ENCODE results near the gene FAM227B. TPM values are rescaled to one million over a fixed set of nuclear protein-coding genes. Genes with fewer than 3 reads are reported as not detected.

Gene FAM227B
- total RNA-seq, 1 donor from 2014 or later = 3.8 TPM

- no peaks in the 10 kb centered on the region for H3K4me1 Mint-ChIP-seq (ENCODE audit: unreplicated experiment)
- no peak overlapping the region for H3K27ac Mint-ChIP-seq (ENCODE audit: unreplicated experiment)
- no peak for TF ChIP-seq CTCF (IDR thresholded peaks at IDR 0.05; ENCODE audit: unreplicated experiment)
- no peaks in the 10 kb centered on the region for H3K9me3 Mint-ChIP-seq (ENCODE audit: unreplicated experiment)
- DNase-seq (ENCODE audit: low spot score) = no peak
- no peak overlapping the region for H3K4me3 Mint-ChIP-seq (ENCODE audit: unreplicated experiment)
- H3K36me3 Mint-ChIP-seq (ENCODE audit: low read depth, unreplicated experiment) = no peaks in the 10 kb centered on the region
- H3K27me3 Mint-ChIP-seq (ENCODE audit: unreplicated experiment) = no peaks in the 10 kb centered on the region
Observed at GRCh38 chr15:49645277-49645676, 24.7 kb upstream of the FAM227B start.

GRCh38 chr15:49644364-49644794, 23.8 kb upstream of the FAM227B start:
- Mint-ChIP-seq H3K27me3 (ENCODE audit: unreplicated experiment) (no peaks in the 10 kb centered on the region), H3K9me3 (ENCODE audit: unreplicated experiment) (no peaks in the 10 kb centered on the region), H3K4me3 (ENCODE audit: unreplicated experiment) (no peak overlapping the region), H3K27ac (ENCODE audit: unreplicated experiment) (no peak overlapping the region), H3K4me1 (ENCODE audit: unreplicated experiment) (no peaks in the 10 kb centered on the region), H3K36me3 (ENCODE audit: low read depth, unreplicated experiment) (no peaks in the 10 kb centered on the region)
- no peak for DNase-seq (ENCODE audit: low spot score)
- TF ChIP-seq CTCF (IDR thresholded peaks at IDR 0.05; ENCODE audit: unreplicated experiment) = no peak

- Mint-ChIP-seq H3K4me3 (ENCODE audit: unreplicated experiment) (no peak overlapping the region), H3K9me3 (ENCODE audit: unreplicated experiment) (no peaks in the 10 kb centered on the region), H3K27me3 (ENCODE audit: unreplicated experiment) (no peaks in the 10 kb centered on the region), H3K4me1 (ENCODE audit: unreplicated experiment) (no peaks in the 10 kb centered on the region), H3K36me3 (ENCODE audit: low read depth, unreplicated experiment) (no peaks in the 10 kb centered on the region), H3K27ac (ENCODE audit: unreplicated experiment) (no peak overlapping the region)
- TF ChIP-seq CTCF (IDR thresholded peaks at IDR 0.05; ENCODE audit: unreplicated experiment) = no peak
- no peak for DNase-seq (ENCODE audit: low spot score)
Observed at GRCh38 chr15:49637857-49638256, 17.2 kb upstream of the FAM227B start.

- no peak overlapping the region for H3K27ac Mint-ChIP-seq (ENCODE audit: unreplicated experiment)
- H3K27me3 Mint-ChIP-seq (ENCODE audit: unreplicated experiment) = no peaks in the 10 kb centered on the region
- no peaks in the 10 kb centered on the region for H3K9me3 Mint-ChIP-seq (ENCODE audit: unreplicated experiment)
- DNase-seq (ENCODE audit: low spot score) = no peak
- no peak overlapping the region for H3K4me3 Mint-ChIP-seq (ENCODE audit: unreplicated experiment)
- no peaks in the 10 kb centered on the region for H3K4me1 Mint-ChIP-seq (ENCODE audit: unreplicated experiment)
- no peak for TF ChIP-seq CTCF (IDR thresholded peaks at IDR 0.05; ENCODE audit: unreplicated experiment)
- H3K36me3 Mint-ChIP-seq (ENCODE audit: low read depth, unreplicated experiment) = peaks cover 17% of the 10 kb centered on the region
Observed at GRCh38 chr15:49628379-49628778, 7.8 kb upstream of the FAM227B start.

GRCh38 chr15:49627407-49627877, 6.8 kb upstream of the FAM227B start:
- no peak for TF ChIP-seq CTCF (IDR thresholded peaks at IDR 0.05; ENCODE audit: unreplicated experiment)

More at GRCh38 chr15:49627407-49627877, 6.8 kb upstream of the FAM227B start:
- Mint-ChIP-seq H3K36me3 (ENCODE audit: low read depth, unreplicated experiment) (peaks cover 18% of the 10 kb centered on the region), H3K27ac (ENCODE audit: unreplicated experiment) (no peak overlapping the region), H3K4me1 (ENCODE audit: unreplicated experiment) (no peaks in the 10 kb centered on the region), H3K4me3 (ENCODE audit: unreplicated experiment) (no peak overlapping the region), H3K9me3 (ENCODE audit: unreplicated experiment) (no peaks in the 10 kb centered on the region), H3K27me3 (ENCODE audit: unreplicated experiment) (no peaks in the 10 kb centered on the region)
- DNase-seq (ENCODE audit: low spot score) = no peak
